ENCODE data around the gene PCDHA1.

The PCDHA1 gene

GRCh38 chr5:141042555-141042954, 256.6 kb downstream of the PCDHA1 start:
- no peak for DNase-seq (ENCODE audit: low spot score)

GRCh38 chr5:141050622-141051520, 264.9 kb downstream of the PCDHA1 start, which contains the start of gene PCDHB1:
Gene PCDHB1 (plus strand): TSS chr5:141051374. CDS start chr5:141051471, 97 bp downstream.
- DNase-seq (ENCODE audit: low spot score), result no peak

GRCh38 chr5:141051521-141051866, 265.6 kb downstream of the PCDHA1 start:
- no peak for DNase-seq (ENCODE audit: low spot score)

All from NAMALWA (cell line).